HEK293 (cell line): ENCODE results near the gene PI4KB.

Source experiments
- ZBTB8A ChIP-seq: fragments of 450-650 bp; formaldehyde crosslinking; IDR thresholded peaks from 2 replicates; pipeline ENCODE4 v1.5.1; 2016; ENCODE audit warnings: missing biosample characterization, missing genetic modification characterization
- ZNF707 ChIP-seq: fragments of 450-650 bp; formaldehyde crosslinking; IDR thresholded peaks from 2 replicates; pipeline ENCODE4 v1.5.1; 2016; ENCODE audit warnings: missing biosample characterization, missing genetic modification characterization
- TF ChIP-seq, protein P1 (sequence below): fragments of 450-650 bp; formaldehyde crosslinking; IDR thresholded peaks from 2 replicates; pipeline ENCODE4; 2016; ENCODE audit warnings: missing biosample characterization, missing genetic modification characterization
- TF ChIP-seq, protein P2 (sequence below): fragments of 450-650 bp; formaldehyde crosslinking; IDR thresholded peaks from 2 replicates; pipeline ENCODE4 v1.5.1; 2016; ENCODE audit warnings: missing biosample characterization, missing genetic modification characterization

DNA sequence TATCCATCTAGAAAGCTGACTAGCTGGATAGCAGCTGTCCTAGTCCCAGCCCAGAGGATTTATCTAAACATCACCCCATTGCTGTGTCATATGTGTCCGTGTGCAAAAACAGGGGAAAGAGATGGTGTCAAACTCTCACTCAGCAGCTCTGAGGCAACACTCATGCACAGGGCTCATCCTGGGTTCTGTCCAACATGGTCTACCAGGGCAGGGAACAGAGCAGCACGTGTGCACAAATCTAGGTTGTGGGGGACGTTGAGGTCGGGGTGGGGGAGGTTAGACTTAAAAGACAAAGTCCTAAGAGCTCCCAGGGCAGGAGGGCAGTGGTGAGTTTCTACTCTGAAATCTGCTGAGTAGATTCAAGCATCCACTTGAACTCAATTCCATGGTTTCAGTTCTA lies 16.2 kb downstream of the PI4KB start:
- TF ChIP-seq, protein P1, sequence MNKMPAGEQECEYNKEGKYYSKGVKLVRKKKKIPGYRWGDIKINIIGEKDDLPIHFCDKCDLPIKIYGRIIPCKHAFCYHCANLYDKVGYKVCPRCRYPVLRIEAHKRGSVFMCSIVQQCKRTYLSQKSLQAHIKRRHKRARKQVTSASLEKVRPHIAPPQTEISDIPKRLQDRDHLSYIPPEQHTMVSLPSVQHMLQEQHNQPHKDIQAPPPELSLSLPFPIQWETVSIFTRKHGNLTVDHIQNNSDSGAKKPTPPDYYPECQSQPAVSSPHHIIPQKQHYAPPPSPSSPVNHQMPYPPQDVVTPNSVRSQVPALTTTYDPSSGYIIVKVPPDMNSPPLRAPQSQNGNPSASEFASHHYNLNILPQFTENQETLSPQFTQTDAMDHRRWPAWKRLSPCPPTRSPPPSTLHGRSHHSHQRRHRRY (tag by site-specific recombination): no peak
- TF ChIP-seq, protein P2, sequence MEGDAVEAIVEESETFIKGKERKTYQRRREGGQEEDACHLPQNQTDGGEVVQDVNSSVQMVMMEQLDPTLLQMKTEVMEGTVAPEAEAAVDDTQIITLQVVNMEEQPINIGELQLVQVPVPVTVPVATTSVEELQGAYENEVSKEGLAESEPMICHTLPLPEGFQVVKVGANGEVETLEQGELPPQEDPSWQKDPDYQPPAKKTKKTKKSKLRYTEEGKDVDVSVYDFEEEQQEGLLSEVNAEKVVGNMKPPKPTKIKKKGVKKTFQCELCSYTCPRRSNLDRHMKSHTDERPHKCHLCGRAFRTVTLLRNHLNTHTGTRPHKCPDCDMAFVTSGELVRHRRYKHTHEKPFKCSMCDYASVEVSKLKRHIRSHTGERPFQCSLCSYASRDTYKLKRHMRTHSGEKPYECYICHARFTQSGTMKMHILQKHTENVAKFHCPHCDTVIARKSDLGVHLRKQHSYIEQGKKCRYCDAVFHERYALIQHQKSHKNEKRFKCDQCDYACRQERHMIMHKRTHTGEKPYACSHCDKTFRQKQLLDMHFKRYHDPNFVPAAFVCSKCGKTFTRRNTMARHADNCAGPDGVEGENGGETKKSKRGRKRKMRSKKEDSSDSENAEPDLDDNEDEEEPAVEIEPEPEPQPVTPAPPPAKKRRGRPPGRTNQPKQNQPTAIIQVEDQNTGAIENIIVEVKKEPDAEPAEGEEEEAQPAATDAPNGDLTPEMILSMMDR (tag by site-specific recombination): no peak
- TF ChIP-seq ZBTB8A (tag by site-specific recombination): no peak
- TF ChIP-seq ZNF707: no peak
